DMS114 treated with DMSO at 0.1 percent for 48 hours (cell line): ENCODE results near the gene CCDC144A.
"Not testable (repeated sequence)": the region's sequence is repeated elsewhere in the genome, so short reads cannot be mapped to it uniquely, and the experiment has no call there.

Experiments
- DNase-seq: peaks from one replicate; lab custom pipeline; 2025; ENCODE audit not compliant: unreplicated experiment; lab: John Stamatoyannopoulos, UW

Gene CCDC144A

DNA sequence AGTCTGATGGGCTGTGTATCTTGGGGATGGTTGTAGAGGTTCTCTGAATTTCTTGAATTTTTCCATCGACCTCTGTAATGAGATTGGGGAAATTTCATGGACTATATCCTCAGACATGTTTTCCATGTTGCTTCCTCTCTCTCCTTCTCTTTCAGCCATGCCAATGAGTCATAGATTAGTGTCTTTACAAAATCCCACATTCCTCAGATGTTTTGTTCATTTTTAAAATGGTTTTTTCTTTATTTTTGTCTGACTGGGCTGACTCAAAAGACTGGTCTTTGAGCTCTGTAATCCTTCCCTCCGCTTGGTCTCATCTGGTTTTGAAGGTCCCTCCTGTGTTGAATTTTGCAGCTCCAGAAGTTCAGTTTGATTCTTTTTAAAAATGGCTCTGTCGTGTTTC lies 60.5 kb downstream of the CCDC144A start:
- DNase-seq: not testable (repeated sequence)

DNA sequence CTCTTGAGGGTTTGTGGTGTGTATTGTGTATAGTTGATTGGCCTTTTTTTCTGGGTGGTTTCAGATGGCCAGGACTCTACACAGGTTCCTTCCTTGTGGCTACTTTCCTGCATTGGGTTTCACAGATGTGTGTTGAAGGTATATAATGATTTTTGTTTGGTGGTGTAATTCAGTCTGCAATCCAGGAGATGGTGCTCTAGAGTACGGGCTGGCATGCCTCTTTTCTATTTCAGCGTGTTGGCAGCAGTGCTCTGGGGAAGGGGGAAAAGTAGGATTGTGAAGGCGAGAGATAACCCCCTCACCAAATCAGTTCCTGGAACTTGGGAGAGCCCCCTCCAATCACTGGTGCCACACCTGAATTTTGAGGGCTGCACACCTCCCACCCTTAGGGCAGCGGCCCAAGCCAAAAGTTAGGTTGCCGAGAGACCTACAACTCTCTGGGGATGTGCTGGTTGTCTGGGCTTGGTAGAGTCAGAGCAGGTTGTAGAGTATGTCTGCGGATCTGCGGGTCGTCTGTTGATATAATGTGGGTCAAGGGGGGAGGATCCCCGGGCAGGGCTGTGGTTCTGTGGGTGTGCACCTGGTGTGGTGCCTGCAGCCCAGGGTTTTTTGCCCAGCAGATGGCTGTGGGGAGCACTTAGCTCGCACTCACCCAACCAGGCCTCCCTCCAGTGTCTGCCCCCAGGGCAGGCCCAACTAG lies 61.3 kb downstream of the CCDC144A start:
- DNase-seq: not testable (repeated sequence)

DNA sequence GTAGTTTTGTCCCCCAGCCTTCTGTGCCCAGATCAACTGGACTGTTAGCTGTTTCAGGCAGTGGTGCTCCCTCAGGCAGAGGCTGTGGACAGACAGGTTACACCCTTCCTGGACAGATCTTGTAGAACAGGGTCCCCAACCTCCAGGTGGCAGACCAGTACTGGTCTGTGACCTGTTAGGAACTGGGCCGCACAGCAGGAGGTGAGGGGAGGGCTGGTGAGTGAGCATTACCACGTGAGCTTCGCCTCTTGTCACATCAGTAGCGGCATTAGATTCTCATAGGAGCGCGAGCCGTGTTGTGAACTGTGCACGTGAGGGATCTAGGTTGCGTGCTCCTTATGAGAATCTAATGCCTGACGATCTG lies 61.9 kb downstream of the CCDC144A start:
- not testable (repeated sequence) for DNase-seq

DNA sequence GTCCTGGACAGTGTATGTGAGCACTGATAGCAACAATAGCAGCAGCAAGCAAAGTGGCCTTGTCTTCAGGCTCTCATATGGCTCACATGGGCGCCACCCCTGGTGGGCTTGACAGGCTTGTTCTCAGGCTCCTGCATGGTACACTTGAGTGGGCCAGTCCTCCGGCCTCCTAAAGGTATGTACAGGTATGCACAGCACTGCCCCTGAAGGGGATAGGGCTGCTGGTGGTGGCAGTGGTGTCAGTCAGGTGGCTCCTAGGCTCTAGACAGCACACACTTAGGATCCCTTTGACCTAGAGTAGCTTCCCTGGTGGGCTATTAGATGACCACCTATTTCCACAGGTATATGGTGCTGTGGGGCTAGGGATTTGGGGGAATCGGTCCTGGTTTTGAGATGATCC lies 67.5 kb downstream of the CCDC144A start:
- DNase-seq: not testable (repeated sequence)

DNA sequence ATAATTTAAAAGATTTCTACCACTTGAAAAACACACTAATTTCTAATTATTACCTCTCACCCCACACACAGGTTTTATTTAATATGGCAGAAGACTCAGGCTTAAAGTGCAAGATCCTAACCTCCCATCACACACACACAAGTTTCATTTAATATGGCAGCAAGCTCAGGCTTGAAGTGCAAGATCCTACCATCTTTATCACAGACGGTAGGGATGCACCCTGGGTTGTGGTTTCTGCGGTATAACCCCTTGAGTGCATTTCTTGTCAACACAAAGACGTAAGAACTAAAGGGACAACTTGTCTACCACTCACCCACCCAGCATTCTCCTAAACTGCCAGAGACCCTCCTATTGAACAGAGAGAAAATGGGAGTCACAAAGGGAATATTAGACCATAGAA lies 68.1 kb downstream of the CCDC144A start:
- not testable (repeated sequence) for DNase-seq

DNA sequence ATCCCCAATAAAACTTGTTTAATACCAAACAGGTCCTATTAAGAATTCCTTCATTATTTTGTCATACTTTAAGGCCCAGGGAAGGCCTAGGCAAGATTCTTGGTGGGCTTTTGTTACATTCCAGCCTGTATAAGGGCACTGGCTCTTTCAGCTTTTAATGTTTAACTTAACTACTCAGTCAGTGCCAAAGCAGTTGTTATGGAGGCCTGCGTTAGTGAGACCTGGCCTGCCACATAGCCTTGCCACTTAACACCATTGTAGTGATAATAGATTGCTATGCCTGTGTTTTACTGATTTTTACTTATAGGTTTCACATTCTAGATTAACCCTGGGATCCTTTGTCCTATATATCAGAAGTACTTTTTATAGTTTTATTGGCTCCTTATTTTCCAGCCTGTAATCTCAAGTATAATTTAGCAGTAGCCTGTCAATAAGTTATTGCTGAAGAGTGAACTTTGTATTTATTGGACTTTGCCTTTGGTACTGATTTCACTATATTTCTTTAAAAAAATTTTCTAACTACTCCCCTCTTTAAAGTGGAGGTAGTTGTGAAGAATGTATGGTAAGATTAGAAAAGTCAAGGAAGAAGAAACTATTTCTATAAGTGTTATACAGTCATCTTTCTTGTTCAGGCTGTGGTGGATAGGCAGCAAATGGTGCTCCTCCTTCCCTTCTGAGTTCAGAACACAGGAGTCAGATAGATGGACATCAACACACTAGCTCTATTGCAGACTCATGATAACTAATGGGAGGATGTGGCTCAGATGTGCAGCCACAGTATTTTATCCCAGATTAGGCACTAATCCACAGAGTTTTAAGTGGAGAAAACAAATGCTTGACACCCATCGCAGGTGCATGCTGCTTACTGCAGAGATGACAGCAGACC lies 78.5 kb downstream of the CCDC144A start:
- DNase-seq: not testable (repeated sequence)

DNA sequence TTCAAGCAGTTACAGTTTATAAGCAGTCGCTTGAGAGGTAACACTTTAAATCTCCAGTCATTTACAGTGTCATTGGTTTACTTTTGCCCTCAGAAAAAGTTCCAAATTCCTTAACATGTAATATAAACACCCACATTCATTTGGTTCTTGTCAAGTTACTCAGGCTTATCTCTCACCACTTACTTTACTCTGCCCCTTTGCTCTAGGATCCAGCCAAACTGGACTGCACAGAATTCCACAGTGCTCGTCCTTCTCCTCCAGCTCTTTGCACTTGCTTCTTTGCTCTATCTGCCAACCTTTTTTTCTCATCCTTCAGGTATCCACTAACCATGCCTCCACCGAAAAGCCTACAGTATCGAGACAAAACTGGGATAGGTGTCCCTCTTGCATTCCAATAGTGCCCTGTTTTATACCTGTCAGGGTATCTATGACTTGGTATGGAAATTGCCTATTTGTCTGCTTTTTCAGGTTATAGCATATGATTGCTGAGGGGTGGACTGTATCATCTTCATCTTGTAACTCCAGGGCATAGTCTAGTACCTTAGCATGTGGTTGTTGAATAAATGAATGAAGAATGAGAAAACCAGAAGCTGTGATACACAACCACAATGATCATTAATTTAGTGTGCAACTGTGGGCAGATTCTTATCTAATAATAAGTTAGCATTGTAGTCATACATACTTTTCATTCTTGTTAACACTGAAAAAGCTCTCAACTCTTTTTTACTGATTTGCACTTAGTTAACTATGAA lies 82.5 kb downstream of the CCDC144A start:
- not testable (repeated sequence) for DNase-seq

DNA sequence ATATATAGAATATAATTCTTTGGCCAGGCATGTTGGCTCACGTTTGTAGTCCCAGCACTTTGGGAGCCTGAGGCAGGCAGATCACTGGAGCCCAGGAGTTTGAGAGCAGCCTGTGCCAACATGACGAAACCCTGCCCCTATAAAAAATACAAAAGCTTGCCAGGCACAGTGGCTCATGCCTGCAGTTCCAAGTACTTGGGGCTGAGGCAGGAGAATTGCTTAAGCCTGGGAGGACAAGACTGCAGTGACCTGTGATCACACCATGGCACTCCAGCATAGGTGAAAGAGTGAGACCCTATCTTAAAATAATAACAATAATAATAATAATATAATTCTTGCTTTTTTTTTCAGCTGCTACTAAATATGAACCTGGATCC lies 83.1 kb downstream of the CCDC144A start:
- not testable (repeated sequence) for DNase-seq

DNA sequence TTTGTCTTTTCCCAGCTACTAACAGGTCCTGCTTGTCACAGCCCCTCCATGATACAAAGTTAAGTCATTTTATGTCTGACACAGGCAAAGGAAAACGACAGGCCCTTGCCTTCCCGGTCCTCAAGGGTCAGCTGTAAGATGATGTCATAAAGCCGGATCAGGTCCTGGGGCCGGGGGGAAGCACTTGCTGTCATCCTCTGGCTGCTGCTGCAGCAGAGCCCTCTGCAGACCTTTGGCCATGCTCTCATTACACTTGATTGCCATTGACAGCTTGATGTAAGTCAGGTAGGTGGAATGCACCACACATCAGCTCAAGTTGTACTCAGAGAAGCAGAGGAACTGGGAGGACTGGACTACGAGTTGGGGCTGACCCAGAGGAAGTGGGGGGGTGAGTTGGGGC lies 97.8 kb downstream of the CCDC144A start:
- not testable (repeated sequence) for DNase-seq

DNA sequence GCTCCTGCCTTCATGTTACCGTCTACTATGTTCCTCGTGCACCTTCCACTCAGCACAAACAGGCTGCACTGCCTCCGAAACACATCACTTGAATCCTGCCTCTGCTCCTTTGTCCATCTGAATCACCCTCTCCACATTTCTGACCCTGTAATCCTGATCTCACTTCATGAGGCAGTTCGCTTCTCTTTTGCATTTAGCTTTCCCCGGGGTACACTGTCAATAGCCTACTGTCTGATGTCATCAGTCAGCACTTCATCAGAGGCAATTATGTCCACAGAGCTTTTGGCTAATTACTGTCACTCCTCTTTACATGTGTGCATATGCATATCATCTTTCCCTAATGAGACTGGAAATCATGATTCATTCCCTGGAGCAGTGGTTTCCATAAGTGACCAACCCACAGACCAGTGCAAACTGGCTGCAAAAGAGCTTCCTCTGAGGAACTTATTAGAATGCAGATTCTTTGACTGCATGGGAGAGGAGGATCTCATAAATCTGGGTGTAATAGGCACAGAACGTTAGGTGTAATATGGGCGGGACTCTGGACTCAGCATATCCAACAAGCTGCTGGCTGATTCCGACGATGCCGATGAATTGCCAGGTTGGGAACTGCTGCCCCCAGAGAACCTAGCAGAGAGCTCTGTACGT lies 99.0 kb downstream of the CCDC144A start:
- not testable (repeated sequence) for DNase-seq

DNA sequence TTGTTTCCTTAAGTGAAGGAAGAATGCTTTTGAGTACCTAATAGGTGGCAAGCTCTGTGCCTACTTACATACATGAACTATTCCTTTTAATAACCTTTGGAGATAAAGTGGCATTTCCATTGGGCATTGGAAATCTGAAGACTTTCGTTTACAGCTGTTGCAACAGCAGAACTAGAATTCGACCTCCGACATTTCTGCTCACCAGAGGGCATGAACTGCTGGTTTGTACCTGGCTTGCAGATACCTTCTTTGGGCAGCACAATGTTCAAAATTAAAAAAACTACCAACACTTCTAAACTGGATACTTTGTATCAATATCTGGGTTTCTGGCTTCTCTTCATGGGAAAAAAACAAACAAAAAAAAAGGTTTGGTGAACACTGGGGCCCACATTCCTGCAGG lies 99.6 kb downstream of the CCDC144A start:
- not testable (repeated sequence) for DNase-seq

DNA sequence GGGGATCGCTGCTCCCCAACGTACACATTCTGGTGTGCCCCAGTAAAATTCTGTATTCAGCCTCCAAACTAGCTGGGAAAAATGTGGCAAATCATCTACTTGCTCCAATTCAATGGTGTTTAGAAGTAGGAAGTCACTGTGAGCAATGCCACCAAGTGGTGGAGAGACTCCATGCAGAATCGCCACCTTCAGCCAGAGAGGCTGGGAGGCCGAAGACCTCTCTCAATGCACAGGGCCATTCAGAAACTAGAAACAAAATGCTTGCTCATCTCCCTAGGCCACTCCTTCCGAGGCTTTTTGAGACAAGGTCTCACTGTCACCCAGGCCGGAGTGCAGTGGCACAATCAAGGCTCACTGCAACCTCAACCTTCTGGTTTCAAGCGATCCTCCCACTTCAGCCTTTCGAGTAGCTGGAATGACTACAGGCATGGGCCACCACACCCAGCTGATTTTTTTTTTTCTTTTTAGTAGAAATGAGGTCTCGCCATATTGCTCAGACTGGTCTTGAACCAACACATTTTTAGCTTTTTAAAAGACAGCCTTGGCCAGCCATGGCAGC lies 100.4 kb downstream of the CCDC144A start:
- not testable (repeated sequence) for DNase-seq

DNA sequence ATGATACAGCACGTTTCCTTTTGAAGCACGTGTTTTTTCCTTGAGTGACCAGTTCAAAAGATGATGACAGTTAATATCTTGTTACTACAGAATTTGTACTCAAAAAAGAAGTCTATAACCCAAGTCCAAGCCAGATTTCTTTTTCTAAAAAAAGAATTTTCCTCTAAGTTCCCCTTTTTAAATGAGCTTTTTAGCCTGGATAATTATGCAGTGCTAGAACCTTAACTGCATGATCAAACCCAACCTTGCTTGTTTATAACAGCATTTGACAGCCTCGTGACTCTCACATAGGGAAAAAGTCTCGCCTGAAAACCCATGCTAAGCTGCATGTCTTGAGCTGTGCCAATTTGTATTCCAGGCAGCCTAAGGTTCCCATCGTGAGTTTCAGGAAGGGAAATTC lies 104.2 kb downstream of the CCDC144A start:
- DNase-seq: not testable (repeated sequence)

DNA sequence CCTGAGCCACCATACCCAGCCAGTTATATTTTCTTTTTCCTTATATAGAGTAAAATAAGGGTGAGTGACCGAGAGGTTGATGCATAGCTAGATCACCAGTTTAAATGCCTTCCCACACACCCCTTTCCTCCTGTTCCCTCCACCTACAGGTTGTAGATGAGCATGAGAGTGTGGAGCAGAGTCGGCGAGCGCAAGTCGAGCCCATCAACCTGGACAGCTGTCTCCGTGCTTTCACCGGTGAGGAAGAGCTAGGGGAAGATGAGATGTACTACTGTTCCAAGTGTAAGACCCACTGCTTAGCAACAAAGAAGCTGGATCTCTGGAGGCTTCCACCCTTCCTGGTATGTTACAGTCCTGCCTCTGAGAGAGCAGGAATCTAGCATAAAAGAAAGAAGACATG lies 105.9 kb downstream of the CCDC144A start:
- not testable (repeated sequence) for DNase-seq

DNA sequence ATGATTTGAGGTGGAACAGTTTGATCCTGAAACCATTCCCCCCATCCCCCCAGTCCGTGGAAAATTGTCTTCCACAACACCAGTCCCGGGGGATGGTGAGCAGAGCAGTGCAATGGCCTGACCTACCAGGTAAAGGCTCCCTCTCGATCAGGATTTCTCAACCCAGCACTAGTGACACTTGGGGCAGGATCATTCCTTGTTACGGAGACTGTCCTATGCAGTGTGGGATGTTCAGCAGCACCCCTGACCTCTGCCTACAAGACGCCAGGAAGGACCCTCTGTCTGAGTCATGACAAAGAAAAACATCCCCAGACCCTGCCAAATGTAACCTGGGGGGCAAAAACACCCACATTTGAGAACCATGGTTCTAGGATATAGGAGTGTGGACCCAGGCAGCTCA lies 114.8 kb downstream of the CCDC144A start:
- not testable (repeated sequence) for DNase-seq

DNA sequence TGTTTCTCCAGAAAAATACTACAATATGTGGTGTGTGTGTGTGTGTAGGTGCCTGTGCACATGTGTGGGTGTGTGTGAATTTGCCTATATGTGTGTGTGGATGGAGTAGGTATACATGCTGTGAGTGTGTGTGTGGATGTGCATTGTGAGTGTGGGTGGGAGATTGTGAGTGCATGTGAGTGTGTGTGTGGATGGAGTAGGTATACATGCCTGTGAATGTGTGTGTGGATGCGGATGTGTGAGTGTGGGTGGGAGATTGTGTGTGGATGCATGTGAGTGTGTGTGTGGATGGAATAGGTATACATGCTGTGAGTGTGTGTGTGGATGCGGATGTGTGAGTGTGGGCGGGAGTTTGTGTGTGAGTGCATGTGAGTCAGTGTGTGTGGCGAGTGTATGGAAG lies 116.6 kb downstream of the CCDC144A start:
- not testable (repeated sequence) for DNase-seq

DNA sequence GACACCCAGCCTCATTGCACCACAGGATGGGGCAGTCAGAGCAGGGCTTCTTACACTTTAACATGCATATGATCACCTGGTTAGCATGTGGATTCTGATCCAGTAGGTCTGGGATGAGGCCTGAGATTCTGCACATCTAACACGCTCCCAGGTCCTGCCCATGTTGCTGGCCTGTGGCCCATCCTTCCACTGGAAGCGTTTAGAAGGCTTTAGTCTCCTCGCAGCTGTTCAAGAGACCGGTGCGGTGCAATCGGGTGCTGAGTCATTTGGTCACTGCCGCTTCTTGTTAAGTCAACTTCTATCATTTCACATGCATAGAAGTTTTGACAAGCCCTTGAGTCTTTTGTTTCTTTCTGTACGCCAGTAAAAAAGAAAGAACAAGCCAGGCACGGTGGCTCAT lies 117.6 kb downstream of the CCDC144A start:
- DNase-seq: not testable (repeated sequence)

DNA sequence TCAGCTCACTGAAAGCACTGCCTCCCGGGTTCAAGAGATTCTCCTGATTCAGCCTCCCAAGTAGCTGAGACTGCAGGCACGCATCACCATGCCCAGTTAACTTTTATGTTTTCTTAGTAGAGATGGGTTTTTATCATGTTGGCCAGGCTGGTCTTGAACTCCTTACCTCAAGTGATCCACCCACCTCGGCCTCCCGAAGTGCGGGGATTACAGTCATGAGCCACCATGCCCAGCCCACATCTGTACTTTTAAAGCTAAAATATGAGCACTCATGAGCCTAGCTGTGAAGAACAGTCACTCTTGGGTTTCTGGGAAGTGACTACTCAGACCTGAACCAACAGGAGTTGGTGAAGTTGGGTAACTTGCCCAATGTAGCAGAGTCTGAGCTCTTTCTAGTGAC lies 120.2 kb downstream of the CCDC144A start:
- DNase-seq: not testable (repeated sequence)

DNA sequence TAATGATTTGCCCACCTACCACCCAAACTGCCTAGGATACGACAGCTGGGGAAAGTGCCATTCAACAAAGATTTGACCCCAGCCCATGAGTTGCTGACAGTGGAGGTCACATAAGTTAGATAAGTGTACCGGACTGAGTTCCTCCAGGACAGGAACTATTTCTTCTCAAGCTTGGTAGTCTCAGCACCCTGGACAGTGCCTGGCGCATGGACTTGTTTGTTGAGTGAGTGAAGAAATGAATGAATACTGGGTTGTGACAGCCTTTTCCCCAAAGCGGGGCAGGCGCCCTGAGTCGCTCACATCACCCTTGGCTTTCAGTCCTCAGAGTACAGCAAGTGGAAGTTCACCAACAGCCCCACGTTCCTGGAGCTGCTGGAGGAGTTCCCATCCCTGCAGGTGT lies 122.1 kb downstream of the CCDC144A start:
- DNase-seq: not testable (repeated sequence)

DNA sequence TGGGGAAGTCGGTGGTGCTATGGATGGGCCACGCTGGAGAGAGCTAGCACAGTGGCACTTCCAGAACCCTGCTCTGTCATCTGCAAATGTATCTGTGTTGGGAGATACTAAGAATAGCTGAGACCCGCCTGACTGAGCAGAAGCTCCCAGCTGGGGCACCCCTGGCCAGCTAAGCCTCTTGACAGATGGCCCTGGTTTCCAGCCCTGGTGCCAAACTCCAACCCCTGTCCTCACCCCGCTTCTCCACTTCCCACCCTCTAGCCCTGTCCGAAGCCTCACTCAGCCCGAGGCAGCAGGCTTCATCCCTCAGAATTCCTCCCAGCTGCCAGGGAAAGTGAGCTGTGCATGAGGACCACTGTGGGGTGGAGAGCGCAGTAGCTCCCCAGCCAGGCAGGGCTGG lies 124.4 kb downstream of the CCDC144A start:
- no peak for DNase-seq

DNA sequence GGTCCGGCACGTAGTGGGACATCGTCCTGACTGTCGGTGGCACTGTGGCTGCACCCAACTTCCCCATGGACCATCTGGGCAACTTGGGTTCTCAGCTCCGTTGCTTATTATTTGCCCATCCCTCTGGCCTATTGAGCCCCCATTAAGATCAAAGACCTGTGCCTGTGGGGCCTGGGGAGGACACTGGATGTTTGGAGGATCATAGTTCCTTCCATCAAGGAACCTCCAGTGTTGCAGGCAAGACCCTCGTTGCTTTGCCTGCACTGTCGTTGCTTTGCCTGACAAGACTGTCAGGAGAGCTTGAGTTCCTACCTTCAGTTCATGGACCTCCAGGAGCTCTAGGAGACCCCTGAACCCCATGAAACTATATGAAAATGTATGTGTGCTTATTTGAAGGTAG lies 127.2 kb downstream of the CCDC144A start:
- no peak for DNase-seq
